ENCODE results near the gene PCDH8.
A peak's percentile ranks its signal among the peaks of the same experiment; 100 is the strongest.

The PCDH8 gene

GRCh38 chr13:52870143-52870542 lies 21.7 kb upstream of the PCDH8 start:
- Histone ChIP-seq H3K27me3 (ENCODE audit: control insufficient read depth, insufficient read depth, low read length) (no peaks in the 10 kb centered on the region), H3K9me3 (ENCODE audit: control insufficient read depth, low read length) (no peaks in the 10 kb centered on the region), H3K36me3 (ENCODE audit: control insufficient read depth, insufficient read depth, low read length) (no peaks in the 10 kb centered on the region), H3K9ac (ENCODE audit: low read length) (no peak overlapping the region), H3K4me3 (ENCODE audit: low read length) (no peak overlapping the region), H3K4me1 (ENCODE audit: control insufficient read depth, insufficient read depth, low read length) (no peaks in the 10 kb centered on the region)

- Histone ChIP-seq H3K9ac (ENCODE audit: low read length) (no peak overlapping the region), H3K27me3 (ENCODE audit: control insufficient read depth, insufficient read depth, low read length) (no peaks in the 10 kb centered on the region)
Observed at GRCh38 chr13:52869621-52870020, 21.2 kb upstream of the PCDH8 start.

GRCh38 chr13:52869050-52869449 lies 20.6 kb upstream of the PCDH8 start:
- no peaks in the 10 kb centered on the region for H3K4me1 ChIP-seq (ENCODE audit: control insufficient read depth, insufficient read depth, low read length)
- no peaks in the 10 kb centered on the region for H3K27me3 ChIP-seq (ENCODE audit: control insufficient read depth, insufficient read depth, low read length)
- no peak overlapping the region for H3K4me3 ChIP-seq (ENCODE audit: low read length)
- H3K9ac ChIP-seq (ENCODE audit: low read length) = no peak overlapping the region
- no peaks in the 10 kb centered on the region for H3K36me3 ChIP-seq (ENCODE audit: control insufficient read depth, insufficient read depth, low read length)
- H3K9me3 ChIP-seq (ENCODE audit: control insufficient read depth, low read length) = no peaks in the 10 kb centered on the region

More at GRCh38 chr13:52869621-52870020, 21.2 kb upstream of the PCDH8 start:
- no peaks in the 10 kb centered on the region for H3K4me1 ChIP-seq (ENCODE audit: control insufficient read depth, insufficient read depth, low read length)
- H3K9me3 ChIP-seq (ENCODE audit: control insufficient read depth, low read length) = no peaks in the 10 kb centered on the region
- no peak overlapping the region for H3K4me3 ChIP-seq (ENCODE audit: low read length)
- H3K36me3 ChIP-seq (ENCODE audit: control insufficient read depth, insufficient read depth, low read length) = no peaks in the 10 kb centered on the region

- no peaks in the 10 kb centered on the region for H3K9me3 ChIP-seq (ENCODE audit: control insufficient read depth, low read length)
- no peak overlapping the region for H3K9ac ChIP-seq (ENCODE audit: low read length)
Observed at GRCh38 chr13:52868190-52868589, 19.8 kb upstream of the PCDH8 start.

GRCh38 chr13:52864941-52865340 lies 16.5 kb upstream of the PCDH8 start:
- Histone ChIP-seq H3K9ac (ENCODE audit: low read length) (no peak overlapping the region), H3K36me3 (ENCODE audit: control insufficient read depth, insufficient read depth, low read length) (no peaks in the 10 kb centered on the region), H3K9me3 (ENCODE audit: control insufficient read depth, low read length) (no peaks in the 10 kb centered on the region), H3K4me1 (ENCODE audit: control insufficient read depth, insufficient read depth, low read length) (no peaks in the 10 kb centered on the region), H3K4me3 (ENCODE audit: low read length) (no peak overlapping the region), H3K27me3 (ENCODE audit: control insufficient read depth, insufficient read depth, low read length) (no peaks in the 10 kb centered on the region)

More at GRCh38 chr13:52868190-52868589, 19.8 kb upstream of the PCDH8 start:
- Histone ChIP-seq H3K36me3 (ENCODE audit: control insufficient read depth, insufficient read depth, low read length) (no peaks in the 10 kb centered on the region), H3K27me3 (ENCODE audit: control insufficient read depth, insufficient read depth, low read length) (no peaks in the 10 kb centered on the region), H3K4me3 (ENCODE audit: low read length) (no peak overlapping the region), H3K4me1 (ENCODE audit: control insufficient read depth, insufficient read depth, low read length) (no peaks in the 10 kb centered on the region)

GRCh38 chr13:52862358-52863206 lies 14.1 kb upstream of the PCDH8 start:
- Histone ChIP-seq H3K9ac (ENCODE audit: low read length) (no peak overlapping the region), H3K4me3 (ENCODE audit: low read length) (no peak overlapping the region), H3K27me3 (ENCODE audit: control insufficient read depth, insufficient read depth, low read length) (no peaks in the 10 kb centered on the region), H3K9me3 (ENCODE audit: control insufficient read depth, low read length) (no peaks in the 10 kb centered on the region), H3K36me3 (ENCODE audit: control insufficient read depth, insufficient read depth, low read length) (no peaks in the 10 kb centered on the region), H3K4me1 (ENCODE audit: control insufficient read depth, insufficient read depth, low read length) (no peaks in the 10 kb centered on the region)

GRCh38 chr13:52852444-52852843 lies 4.0 kb upstream of the PCDH8 start:
- peaks cover 50% of the 10 kb centered on the region for H3K27me3 ChIP-seq (ENCODE audit: control insufficient read depth, insufficient read depth, low read length)
- H3K4me3 ChIP-seq (ENCODE audit: low read length) = no peak overlapping the region
- H3K9me3 ChIP-seq (ENCODE audit: control insufficient read depth, low read length) = no peaks in the 10 kb centered on the region
- H3K9ac ChIP-seq (ENCODE audit: low read length) = no peak overlapping the region
- H3K4me1 ChIP-seq (ENCODE audit: control insufficient read depth, insufficient read depth, low read length) = peaks cover 4% of the 10 kb centered on the region
- no peaks in the 10 kb centered on the region for H3K36me3 ChIP-seq (ENCODE audit: control insufficient read depth, insufficient read depth, low read length)

GRCh38 chr13:52851137-52851962 lies 2.9 kb upstream of the PCDH8 start:
- Histone ChIP-seq H3K36me3 (ENCODE audit: control insufficient read depth, insufficient read depth, low read length) (no peaks in the 10 kb centered on the region), H3K27me3 (ENCODE audit: control insufficient read depth, insufficient read depth, low read length) (peaks cover 61% of the 10 kb centered on the region), H3K9me3 (ENCODE audit: control insufficient read depth, low read length) (no peaks in the 10 kb centered on the region), H3K4me1 (ENCODE audit: control insufficient read depth, insufficient read depth, low read length) (peaks cover 4% of the 10 kb centered on the region), H3K4me3 (ENCODE audit: low read length) (peak overlapping the region; percentile 58), H3K9ac (ENCODE audit: low read length) (peak overlapping the region; percentile 58)

- peaks cover 64% of the 10 kb centered on the region for H3K27me3 ChIP-seq (ENCODE audit: control insufficient read depth, insufficient read depth, low read length)
- H3K4me1 ChIP-seq (ENCODE audit: control insufficient read depth, insufficient read depth, low read length) = peaks cover 4% of the 10 kb centered on the region
- H3K36me3 ChIP-seq (ENCODE audit: control insufficient read depth, insufficient read depth, low read length) = no peaks in the 10 kb centered on the region
- H3K9me3 ChIP-seq (ENCODE audit: control insufficient read depth, low read length) = no peaks in the 10 kb centered on the region
- H3K9ac ChIP-seq (ENCODE audit: low read length) = peak overlapping the region; percentile 58
- H3K4me3 ChIP-seq (ENCODE audit: low read length) = peak overlapping the region; percentile 58
Observed at GRCh38 chr13:52850396-52851136, 2.1 kb upstream of the PCDH8 start.

- no peaks in the 10 kb centered on the region for H3K9me3 ChIP-seq (ENCODE audit: control insufficient read depth, low read length)
- no peak overlapping the region for H3K4me3 ChIP-seq (ENCODE audit: low read length)
- peaks cover 68% of the 10 kb centered on the region for H3K27me3 ChIP-seq (ENCODE audit: control insufficient read depth, insufficient read depth, low read length)
- H3K9ac ChIP-seq (ENCODE audit: low read length) = no peak overlapping the region
- H3K4me1 ChIP-seq (ENCODE audit: control insufficient read depth, insufficient read depth, low read length) = peaks cover 4% of the 10 kb centered on the region
- H3K36me3 ChIP-seq (ENCODE audit: control insufficient read depth, insufficient read depth, low read length) = no peaks in the 10 kb centered on the region
Observed at GRCh38 chr13:52850072-52850395, 1.6 kb upstream of the PCDH8 start.

- no peaks in the 10 kb centered on the region for H3K36me3 ChIP-seq (ENCODE audit: control insufficient read depth, insufficient read depth, low read length)
- H3K9me3 ChIP-seq (ENCODE audit: control insufficient read depth, low read length) = no peaks in the 10 kb centered on the region
- no peak overlapping the region for H3K4me3 ChIP-seq (ENCODE audit: low read length)
- H3K4me1 ChIP-seq (ENCODE audit: control insufficient read depth, insufficient read depth, low read length) = peaks cover 4% of the 10 kb centered on the region
- H3K27me3 ChIP-seq (ENCODE audit: control insufficient read depth, insufficient read depth, low read length) = peaks cover 71% of the 10 kb centered on the region
- no peak overlapping the region for H3K9ac ChIP-seq (ENCODE audit: low read length)
Observed at GRCh38 chr13:52849291-52850071, 1.0 kb upstream of the PCDH8 start.
